HG03442 (cell line): ENCODE data around the gene OR5J2.
"Not testable (repeated sequence)": the region's sequence is repeated elsewhere in the genome, so short reads cannot be mapped to it uniquely, and the experiment has no call there.

Source experiments
- ATAC-seq: cut with Tn5 transposase; IDR thresholded peaks from one replicate; pipeline ENCODE4 v1.9.1; 2021; ENCODE audit warnings: mild to moderate bottlenecking, moderate library complexity; ENCODE audit not compliant: unreplicated experiment

OR5J2 gene

DNA sequence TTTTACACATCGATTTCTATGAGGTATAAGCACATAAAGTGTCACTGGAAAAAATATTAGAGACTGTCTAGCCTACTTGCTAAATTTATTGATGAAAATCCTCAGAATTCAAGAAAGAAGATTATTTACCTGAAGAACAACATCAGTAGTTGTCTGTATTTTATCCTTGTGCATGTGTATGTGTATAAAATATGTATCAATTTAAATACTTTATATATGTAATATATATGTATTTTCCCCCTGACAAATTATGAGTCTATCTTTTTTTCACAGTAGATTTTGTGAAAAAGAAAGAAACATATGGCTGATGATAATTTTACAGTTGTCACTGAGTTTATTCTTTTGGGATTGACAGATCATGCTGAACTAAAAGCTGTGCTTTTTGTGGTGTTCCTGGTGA lies at the start of gene OR5J2:
Gene OR5J2 (plus strand): TSS at position 301 of the 400 bp plus-strand sequence. CDS start 0 bp downstream, at position 301.
- no peak for ATAC-seq

DNA sequence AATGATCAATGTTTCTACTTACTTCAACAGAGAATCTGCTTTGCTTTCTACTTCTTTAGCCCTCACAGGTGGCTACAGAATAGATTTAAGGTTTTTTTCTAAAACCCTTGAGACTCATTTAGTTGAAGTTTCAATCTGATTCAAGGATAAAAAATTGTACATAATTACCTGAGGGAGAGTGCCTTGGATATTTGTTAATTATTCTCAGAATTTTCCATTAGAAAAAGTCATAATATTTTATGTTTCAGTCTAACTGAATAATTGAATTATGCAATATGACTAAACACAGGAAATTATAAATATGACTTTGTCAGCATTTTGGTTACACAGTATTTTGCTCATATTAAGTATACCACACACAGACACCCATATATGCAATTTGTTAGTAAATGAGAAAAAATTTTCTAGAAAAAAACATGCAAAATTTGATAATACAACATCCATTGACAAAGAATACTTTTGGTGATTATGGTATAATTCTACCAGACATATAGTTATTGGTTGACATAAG lies 36.2 kb upstream of the OR5J2 start, which contains the start of gene OR8J3:
Gene OR8J3 (minus strand): TSS at position 51 of the 511 bp plus-strand sequence. CDS start 2,483 bp downstream, outside the sequence.
- ATAC-seq = no peak

DNA sequence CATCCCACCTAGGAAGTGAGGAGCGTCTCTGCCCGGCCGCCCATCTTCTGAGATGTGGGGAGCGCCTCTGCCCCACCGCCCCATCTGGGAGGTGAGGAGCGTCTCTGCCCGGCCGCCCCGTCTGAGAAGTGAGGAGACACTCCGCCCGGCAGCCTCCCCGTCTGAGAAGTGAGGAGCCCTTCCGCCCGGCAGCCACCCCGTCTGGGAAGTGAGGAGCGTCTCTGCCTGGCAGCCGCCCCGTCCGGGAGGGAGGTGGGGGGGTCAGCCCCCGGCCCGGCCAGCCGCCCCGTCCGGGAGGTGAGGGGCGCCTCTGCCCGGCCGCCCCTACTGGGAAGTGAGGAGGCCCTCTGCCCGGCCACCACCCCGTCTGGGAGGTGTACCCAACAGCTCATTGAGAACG lies 32.7 kb upstream of the OR5J2 start:
- not testable (repeated sequence) for ATAC-seq

DNA sequence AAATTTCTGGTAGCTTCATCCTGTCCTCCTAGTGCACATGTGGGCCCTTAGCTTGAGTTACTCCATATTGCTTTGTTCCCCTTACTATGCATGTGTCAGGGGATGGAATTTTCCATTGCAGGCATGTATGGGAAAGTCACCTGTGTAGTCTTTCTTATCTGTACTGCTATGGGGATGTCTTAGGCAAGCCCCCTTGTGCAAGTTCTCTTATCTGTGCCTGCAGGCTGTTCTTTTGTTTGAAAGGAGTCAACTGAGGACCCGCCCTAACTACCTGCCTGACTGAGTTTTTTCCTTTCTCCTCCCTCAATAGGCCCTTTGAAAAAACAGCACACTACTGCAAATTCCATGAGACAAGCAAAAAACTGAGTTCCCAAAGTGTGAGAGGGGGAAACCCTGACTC lies 25.0 kb upstream of the OR5J2 start:
- no peak for ATAC-seq

DNA sequence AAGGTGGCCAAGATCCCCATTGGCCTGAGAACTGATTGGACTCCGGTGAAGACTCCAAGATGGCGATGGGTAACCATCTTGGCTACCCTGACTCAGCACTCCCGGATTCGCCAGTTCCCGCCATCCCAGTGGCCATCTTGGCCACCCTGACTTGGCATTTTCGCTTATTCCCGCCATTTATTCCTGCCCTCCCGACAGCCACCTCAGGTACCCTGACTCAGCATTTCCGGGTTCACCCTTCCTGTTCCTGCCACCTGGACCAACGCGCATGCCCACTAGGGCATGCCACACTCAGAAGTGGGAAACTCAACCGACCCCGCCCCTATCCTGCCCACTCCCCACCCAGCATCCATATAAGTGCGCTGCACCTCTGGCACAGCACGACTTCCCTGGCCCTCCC lies 24.1 kb upstream of the OR5J2 start:
- no peak for ATAC-seq

DNA sequence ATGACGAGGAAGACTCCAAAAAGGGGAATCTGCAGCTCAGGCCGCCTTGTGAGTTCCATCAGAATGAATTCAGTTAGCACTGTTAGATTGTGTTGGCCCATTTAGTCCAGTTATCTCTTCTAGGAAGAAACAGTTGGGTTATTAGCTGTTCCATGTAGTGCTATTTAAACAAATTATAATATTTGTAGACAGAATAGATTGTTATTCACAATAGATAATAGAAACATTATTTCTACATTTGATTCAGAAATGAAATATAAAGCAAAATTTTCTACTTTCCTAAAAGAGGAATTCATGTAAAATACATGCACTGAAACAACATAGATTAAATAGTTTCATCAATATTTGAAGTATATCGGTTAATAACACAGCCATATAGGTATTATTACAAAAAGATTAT lies 16.2 kb upstream of the OR5J2 start, which contains the start of gene OR8K5:
Gene OR8K5 (minus strand): TSS at position 101 of the 400 bp plus-strand sequence. CDS start 0 bp downstream, at position 101.
- no peak for ATAC-seq

DNA sequence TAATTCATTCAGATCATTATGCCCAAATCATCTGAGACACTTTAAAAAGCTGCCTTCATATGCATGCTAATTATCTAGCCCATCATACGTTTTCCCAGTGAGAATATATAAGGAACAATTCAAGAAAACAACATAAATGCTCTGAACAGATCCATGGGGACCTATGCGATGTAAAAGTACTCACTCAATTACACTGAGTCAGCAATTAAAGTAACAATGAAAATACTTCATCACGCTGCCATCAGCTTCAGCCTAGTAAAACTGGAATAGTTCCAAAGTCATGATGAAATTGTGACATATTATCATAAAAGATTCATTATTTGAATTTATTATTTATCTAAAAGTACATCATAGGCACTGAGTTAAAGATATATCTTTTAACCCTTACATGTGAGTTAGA lies 12.6 kb upstream of the OR5J2 start:
- no peak for ATAC-seq

DNA sequence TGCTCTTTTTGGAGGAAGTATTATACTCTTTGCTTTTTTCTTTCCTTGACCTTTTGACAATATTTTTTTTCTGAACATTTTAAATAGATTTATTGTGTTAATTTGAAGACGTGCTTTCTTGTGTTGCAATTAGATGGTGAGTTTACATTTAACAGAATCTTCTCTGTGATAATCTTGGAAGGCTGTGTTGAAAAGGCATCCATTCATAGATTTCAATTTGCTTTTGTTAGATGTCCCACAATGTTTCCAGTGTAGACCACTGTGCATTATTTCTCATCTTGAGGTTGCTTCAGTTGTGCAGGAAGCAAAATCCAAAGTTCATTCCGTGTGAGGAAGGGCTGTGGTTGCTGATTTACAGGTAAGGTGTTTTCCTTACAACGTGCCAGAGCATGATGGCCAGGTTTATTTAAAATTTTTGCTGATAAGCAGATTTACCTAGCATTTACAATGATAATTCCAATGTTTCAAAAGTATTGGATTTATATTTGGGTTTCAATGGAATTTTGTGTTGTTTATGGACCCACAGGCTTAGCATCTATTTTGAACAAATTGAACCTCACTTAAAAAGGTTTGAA lies 4.1 kb upstream of the OR5J2 start:
- ATAC-seq = no peak

DNA sequence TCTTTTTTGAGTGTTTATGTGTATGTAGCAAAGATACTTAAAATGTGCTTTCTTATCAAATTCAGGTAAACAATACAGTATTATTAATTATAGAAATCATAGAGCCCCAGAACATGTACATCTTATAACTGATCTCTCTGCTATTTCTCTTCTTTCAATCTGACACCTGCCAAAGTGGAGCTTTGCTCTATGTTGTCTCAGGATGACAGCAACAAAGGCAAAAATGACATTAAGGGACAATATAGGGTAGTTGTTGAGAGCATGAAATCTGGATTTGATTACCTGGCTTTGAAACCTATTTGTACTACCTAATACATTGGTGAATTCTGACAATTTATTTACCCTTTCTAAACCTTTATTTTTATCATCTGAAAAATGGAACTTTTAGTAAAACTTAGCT lies 7.0 kb downstream of the OR5J2 start:
- no peak for ATAC-seq

DNA sequence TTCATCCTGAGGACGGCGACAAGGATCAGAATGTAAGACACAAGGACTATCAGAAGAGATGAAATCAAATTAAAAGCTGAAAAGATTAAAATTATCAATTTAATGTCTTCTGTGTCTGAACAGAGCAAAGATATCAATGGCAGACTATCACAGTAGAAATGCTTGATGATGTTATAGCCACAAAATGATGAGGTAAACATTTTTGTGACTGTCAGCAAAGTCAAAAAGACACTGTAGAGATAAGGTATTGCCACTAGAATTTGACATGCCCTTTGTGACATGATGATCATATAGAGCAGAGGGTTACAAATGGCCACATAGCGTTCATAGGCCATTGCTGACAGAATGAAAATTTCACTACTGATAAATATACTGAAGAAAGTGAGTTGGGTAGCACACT lies 12.2 kb downstream of the OR5J2 start:
- no peak for ATAC-seq

DNA sequence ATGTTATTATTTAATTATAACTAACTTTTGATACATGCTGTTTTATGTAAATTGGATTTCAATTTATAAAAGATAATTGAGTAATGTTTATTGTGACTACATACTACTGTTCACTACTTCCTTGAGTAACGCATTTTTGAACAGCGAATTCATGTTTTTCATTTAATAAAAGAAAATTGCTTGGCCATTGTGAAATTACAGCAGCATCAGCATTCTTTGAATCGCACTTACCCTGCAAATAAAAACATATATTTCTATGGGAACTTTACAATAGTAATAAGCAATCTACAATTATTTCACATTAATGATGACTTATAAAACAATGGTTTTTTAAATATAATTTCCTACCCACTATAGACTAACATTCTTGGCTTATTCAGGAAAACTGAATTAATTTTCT lies 20.3 kb downstream of the OR5J2 start:
- ATAC-seq = no peak

DNA sequence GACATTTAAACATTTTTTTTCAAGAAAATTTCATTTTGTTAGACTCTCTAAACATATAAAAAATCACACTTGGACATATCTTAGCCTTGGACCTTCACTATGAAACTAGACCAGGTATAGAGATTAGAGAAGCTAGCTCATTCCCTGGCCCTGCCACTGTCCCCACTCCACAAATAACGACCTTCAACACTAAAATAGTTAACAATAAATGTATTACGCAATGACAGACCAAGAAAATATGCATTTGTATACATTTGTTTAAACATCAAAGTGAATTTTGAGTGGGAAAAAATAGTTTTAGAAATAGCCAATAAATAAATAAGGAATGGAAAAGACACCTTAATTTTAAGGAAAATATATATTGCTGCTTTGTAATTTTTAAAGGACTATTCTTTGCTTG lies 20.9 kb downstream of the OR5J2 start:
- ATAC-seq = no peak

DNA sequence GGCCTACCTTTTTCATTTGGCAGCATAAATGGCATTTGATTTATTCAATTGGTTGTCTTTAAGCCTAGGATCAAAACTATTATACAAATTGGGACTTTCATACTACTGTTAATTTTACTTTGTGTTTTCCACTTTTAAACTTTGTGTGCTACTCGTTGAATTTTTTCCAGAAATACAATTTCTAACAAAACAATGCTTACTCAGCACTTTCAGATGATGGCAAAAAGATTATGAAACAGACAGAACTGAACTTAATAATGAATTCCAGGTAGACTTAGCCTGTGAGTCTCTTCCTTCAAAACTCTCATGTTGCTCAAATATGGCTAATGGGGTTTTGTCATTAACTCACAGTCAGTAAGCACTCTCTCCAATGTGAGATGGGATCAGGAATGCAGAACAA lies 31.4 kb downstream of the OR5J2 start:
- ATAC-seq = no peak

DNA sequence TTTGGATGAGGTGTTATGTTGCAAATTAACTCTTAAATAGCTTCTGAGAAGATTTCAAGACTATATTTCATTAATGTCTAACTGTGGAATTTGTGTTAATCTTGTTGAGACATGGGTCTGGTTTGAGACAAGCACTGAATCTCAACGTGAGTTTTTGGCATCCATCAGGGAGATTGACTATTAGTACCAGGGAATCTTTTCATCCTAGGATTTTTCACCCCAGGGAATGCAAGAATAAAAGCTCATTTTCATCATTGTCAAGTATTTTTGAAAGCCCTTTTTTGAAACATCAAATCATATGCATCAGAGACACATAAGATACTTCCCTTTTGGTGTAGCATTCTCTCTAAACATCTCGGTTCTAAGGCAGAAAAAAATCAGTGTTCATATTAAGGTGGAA lies 38.1 kb downstream of the OR5J2 start:
- ATAC-seq = no peak

DNA sequence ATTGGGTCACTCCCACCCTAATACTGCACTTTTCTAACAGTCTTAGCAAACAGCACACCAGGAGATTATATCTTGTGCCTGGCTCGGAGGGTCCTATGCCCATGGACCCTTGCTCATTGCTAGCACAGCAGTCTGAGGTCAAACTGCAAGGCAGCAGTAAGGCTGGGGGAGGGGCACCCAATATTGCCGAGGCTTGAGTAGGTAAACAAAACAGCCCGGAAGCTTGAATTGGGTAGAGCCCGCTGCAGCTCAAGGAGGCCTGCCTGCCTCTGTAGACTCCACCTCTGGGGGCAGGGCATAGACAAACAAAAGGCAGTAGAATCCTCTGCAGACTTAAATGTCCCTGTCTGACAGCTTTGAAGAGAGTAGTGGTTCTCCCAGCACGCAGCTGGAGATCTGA lies 43.3 kb downstream of the OR5J2 start:
- not testable (repeated sequence) for ATAC-seq
